PC-3 (cell line): ENCODE measurements around the gene COX15.

ENCODE experiments used
- EZH2phosphoT487 ChIP-seq: fragments of 300-600 bp; sonication (generic); IDR thresholded peaks from 2 replicates; pipeline ENCODE4 v1.6.1; 2018; ENCODE audit warnings: mild to moderate bottlenecking, antibody characterized with exemption, low read length, borderline replicate concordance
- TF ChIP-seq, protein P1 (sequence below): fragments of 300-600 bp; sonication (generic); conservative IDR thresholded peaks from 2 replicates; pipeline ENCODE4 v1.5.1; 2017; ENCODE audit warnings: antibody characterized with exemption, low read depth, mild to moderate bottlenecking, low read length

DNA sequence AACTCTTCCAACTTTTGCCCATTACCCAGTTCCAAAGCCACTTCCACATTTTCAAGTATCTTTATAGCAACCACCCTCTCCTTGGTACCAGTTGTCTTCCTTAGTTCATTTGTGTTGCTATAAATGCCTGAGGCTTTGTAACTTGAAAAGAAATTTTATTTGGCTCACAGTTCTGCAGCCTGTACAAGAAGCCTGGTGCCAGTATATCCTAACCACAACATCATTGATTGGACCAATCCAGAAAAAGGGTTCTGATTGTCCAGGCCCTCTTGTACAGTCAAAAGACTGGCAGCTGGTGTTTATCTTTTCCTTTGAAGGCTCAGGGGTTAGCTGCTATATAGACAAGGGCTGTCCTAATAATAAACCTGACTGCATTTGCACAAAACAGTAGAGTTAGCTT is 29.4 kb upstream of the COX15 start:
- TF ChIP-seq, protein P1, sequence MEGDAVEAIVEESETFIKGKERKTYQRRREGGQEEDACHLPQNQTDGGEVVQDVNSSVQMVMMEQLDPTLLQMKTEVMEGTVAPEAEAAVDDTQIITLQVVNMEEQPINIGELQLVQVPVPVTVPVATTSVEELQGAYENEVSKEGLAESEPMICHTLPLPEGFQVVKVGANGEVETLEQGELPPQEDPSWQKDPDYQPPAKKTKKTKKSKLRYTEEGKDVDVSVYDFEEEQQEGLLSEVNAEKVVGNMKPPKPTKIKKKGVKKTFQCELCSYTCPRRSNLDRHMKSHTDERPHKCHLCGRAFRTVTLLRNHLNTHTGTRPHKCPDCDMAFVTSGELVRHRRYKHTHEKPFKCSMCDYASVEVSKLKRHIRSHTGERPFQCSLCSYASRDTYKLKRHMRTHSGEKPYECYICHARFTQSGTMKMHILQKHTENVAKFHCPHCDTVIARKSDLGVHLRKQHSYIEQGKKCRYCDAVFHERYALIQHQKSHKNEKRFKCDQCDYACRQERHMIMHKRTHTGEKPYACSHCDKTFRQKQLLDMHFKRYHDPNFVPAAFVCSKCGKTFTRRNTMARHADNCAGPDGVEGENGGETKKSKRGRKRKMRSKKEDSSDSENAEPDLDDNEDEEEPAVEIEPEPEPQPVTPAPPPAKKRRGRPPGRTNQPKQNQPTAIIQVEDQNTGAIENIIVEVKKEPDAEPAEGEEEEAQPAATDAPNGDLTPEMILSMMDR, result no peak
- no peak for TF ChIP-seq EZH2phosphoT487
